ENCODE results near the gene PTOV1. TPM values are rescaled to one million over a fixed set of nuclear protein-coding genes. Genes with fewer than 3 reads are reported as not detected.

Gene PTOV1
- total RNA-seq, 1 donor from 2014 or later: 249 TPM

Other genes starting within 250 kb of the PTOV1 start
- 96.1 TPM for gene RRAS, start 211.0 kb upstream of the PTOV1 start, total RNA-seq
- gene SCAF1, start 208.9 kb upstream of the PTOV1 start, total RNA-seq: 86.0 TPM
- gene IRF3, start 185.3 kb upstream of the PTOV1 start, total RNA-seq: 174 TPM
- gene BCL2L12, start 185.2 kb upstream of the PTOV1 start, total RNA-seq: 18.9 TPM
- gene PRMT1, start 173.9 kb upstream of the PTOV1 start, total RNA-seq: 103 TPM
- gene ADM5, start 161.6 kb upstream of the PTOV1 start, total RNA-seq: 1.3 TPM
- 14.2 TPM for gene CPT1C, start 160.0 kb upstream of the PTOV1 start, total RNA-seq
- gene TSKS, start 87.9 kb upstream of the PTOV1 start, total RNA-seq: 0.58 TPM
- gene AP2A1, start 84.2 kb upstream of the PTOV1 start, total RNA-seq: 76.3 TPM
- 36.7 TPM for gene FUZ, start 37.9 kb upstream of the PTOV1 start, total RNA-seq
- 66.0 TPM for gene MED25, start 32.9 kb upstream of the PTOV1 start, total RNA-seq
- gene PNKP, start 16.4 kb downstream of the PTOV1 start, total RNA-seq: 103 TPM
- gene AKT1S1, start 26.2 kb downstream of the PTOV1 start, total RNA-seq: 48.5 TPM
- gene TBC1D17, start 26.5 kb downstream of the PTOV1 start, total RNA-seq: 68.1 TPM
- gene IL4I1, start 45.7 kb downstream of the PTOV1 start, total RNA-seq: 0.81 TPM
- gene ATF5, start 78.0 kb downstream of the PTOV1 start, total RNA-seq: 20.2 TPM
- gene NUP62, start 78.3 kb downstream of the PTOV1 start, total RNA-seq: 45.9 TPM
- 1.5 TPM for gene SIGLEC11, start 110.0 kb downstream of the PTOV1 start, total RNA-seq
- 73.7 TPM for gene VRK3, start 174.2 kb downstream of the PTOV1 start, total RNA-seq
- 8.3 TPM for gene ZNF473, start 174.8 kb downstream of the PTOV1 start, total RNA-seq

All from mucosa of gallbladder (tissue), 1 donor.